ENCODE measurements around the gene SCUBE1. TPM values are rescaled to one million over a fixed set of nuclear protein-coding genes. Genes with fewer than 3 reads are reported as not detected.

Gene SCUBE1
- total RNA-seq, 1 donor from 2014 or later = 140 TPM

GRCh38 chr22:43234264-43234988 is 108.7 kb downstream of the SCUBE1 start:
- intact Hi-C loops (cut with DNase I) = no loop called here
- no peak for ATAC-seq

DNA sequence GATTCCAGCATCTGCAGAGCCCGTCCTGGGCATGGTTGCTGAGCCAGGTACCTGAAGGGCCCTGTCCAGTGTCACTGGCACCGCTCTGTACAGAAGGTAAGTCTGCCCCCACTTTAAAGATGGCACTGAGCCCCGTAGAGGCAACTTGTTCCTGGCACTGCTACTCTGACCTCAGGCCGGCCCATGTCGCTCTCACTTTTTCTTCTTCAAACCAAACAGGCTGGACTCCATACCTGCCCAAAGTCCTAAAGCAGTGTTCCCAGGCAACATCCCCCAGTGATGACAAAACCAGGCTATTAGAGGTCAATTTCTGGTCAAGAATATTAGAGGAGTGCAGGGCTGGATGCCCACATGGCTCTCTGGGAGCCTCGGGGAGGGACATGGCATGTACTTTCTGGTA is 109.6 kb downstream of the SCUBE1 start:
- ATAC-seq (no peak), DNase-seq (ENCODE audit: low spot score) (no peak)
- intact Hi-C loops (cut with DNase I) = no loop called here

More at GRCh38 chr22:43234264-43234988, 108.7 kb downstream of the SCUBE1 start:
- no peak for DNase-seq (ENCODE audit: low spot score)

DNA sequence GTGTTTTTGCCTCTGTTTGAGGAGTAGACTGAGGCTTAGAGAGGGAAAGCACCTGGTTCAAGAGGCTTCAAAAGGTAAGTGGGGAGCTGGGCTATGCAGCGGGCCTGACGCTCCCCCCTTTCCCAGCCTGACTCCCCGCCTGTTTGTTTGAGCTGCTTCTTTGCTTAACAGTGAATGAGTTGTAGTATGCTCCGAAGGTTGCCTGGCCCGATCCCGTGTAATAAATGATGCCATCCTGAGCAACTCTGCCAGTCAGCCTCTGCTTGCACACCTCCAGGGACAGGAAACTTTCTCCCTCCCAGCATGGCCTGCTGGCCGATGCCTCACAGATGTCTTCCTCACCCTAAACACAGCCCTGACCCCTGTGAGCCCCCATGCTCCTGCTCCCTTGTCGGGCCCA is 110.7 kb downstream of the SCUBE1 start:
- no peak for DNase-seq (ENCODE audit: low spot score)
- intact Hi-C loops (cut with DNase I) = no loop called here
- no peak for ATAC-seq

GRCh38 chr22:43231724-43232034 is 111.5 kb downstream of the SCUBE1 start:
- intact Hi-C loops (cut with DNase I) = no loop called here
- no peak for ATAC-seq

DNA sequence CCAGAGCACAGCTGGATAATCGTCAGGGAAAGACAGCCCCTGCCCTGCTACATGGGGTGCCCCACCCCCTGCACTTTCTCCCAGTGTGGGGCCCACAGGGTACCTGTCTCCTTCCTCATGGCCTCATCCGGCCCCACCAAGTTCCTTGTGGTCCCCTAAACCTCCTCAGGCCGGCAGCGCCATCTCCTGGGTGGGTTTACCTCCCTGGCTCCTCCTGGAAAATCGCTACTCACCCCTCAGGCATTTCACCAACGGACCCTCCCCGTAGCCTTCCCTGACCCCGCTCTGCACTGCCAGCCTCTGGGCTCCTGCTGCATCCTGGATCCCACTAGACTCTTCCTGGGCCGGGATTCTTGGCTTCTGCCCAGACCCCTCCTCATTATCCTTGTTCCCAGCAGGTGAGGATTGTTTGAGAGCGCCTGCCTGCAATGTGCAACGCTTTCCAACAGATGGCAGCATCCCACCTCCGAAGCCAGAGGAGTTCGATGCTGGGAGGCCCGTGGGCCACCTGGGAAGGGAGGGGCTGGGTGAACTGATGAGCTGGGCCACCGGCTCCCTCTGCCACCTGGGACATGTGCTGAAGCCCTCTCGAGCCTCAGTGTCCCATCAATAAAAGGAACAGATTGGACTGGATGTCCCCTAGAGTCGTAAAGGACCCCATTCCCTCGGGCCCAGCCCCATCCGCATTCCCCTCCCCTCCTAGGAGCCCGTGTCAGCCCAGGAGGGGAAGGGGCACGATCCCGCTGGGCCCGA is 112.0 kb downstream of the SCUBE1 start:
- DNase-seq (ENCODE audit: low spot score) = peak; percentile 72
- intact Hi-C loops (cut with DNase I) = no loop called here

More at GRCh38 chr22:43231724-43232034, 111.5 kb downstream of the SCUBE1 start:
- DNase-seq (ENCODE audit: low spot score) = no peak

DNA sequence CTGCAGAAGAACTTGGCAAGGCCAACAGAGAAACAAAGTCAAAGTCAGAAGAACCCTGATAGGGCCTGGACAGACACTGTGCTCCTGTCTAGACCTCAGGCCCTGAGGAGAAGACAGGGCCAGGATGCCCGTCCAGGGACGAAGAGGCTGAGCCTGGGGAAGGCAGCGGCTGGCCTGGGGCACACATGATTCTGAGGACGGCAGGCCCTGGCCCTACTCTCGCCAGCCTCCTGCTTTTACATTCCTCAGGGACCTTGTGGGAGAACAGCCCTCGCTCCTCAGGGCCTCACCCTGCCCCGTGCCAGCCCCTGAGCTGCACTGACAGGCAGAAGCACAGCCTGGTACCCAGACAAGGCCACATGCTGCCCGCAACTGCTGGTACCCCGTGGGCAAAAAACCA is 112.6 kb downstream of the SCUBE1 start:
- DNase-seq (ENCODE audit: low spot score) (no peak), ATAC-seq (no peak)
- intact Hi-C loops (cut with DNase I) = no loop called here

More for the DNA sequence above, 112.0 kb downstream of the SCUBE1 start:
- ATAC-seq = peak; percentile 33

DNA sequence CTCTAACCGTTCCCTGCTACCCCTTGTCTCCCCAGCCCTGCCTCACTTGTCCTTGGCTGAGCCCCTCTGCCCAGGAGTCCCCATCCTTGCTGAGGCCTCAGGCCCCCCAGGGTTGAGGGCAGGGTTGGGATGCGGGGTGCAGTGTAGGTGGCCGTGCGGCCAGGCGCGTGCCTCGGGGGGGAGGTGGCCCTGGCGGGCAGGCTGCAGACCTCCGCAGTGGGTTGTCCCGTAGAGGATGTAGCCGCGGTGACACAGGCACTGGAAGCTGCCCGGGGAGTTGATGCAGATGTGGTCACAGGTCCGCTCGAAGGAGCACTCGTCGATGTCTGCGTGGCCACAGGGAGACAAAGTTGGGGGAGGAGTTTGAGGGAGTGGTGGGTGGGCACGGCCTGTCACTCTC is 114.3 kb downstream of the SCUBE1 start:
- no peak for DNase-seq (ENCODE audit: low spot score)
- intact Hi-C loops (cut with DNase I) = no loop called here
- ATAC-seq = no peak

DNA sequence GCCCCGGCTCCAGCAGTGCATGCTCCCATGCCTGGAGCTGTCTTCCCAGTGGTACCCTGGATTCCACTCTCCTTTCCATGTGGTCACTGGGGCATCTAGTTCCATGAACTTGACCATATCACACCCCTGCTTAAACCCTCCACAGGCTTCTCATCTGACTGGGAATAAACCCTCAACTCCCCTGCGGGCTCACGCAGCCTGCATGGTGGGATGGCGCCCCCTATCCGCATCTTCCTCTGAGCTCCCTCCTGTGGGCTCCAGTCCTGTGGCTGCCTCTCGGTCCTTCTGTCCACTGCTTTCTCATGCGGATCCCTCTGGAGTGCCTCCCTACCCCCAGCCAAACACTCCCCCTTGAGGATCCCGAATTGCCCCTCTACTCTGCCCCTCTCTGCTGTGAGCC is 114.8 kb downstream of the SCUBE1 start:
- DNase-seq (ENCODE audit: low spot score) = no peak
- ATAC-seq = no peak
- intact Hi-C loops (cut with DNase I) = no loop called here

GRCh38 chr22:43227239-43227630 is 115.9 kb downstream of the SCUBE1 start:
- ATAC-seq (peak; percentile 60), DNase-seq (ENCODE audit: low spot score) (no peak)
- intact Hi-C loops (cut with DNase I) = no loop called here

- DNase-seq (ENCODE audit: low spot score) (no peak), ATAC-seq (peak; percentile 68)
- intact Hi-C loops (cut with DNase I) = no loop called here
Observed at GRCh38 chr22:43226377-43227238, 116.6 kb downstream of the SCUBE1 start.

DNA sequence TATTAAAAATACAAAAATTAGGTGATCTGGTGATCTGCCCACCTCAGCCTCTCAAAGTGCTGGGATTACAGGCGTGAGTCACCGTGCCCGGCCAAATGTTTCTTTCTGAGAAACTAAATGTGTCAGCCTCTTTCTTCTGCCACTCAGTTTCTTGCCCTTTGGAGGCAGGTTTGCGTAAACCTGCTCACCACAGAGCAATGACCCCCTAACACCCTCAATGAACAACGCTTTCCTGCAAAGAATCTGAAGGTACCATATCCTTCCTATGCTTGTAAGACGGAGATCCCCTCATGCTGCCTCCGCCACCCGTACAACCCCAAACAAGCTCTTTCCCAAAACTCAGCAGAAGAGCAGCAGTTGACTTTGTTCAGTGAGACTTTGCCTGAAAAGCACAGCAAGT is 117.6 kb downstream of the SCUBE1 start:
- DNase-seq (ENCODE audit: low spot score) = no peak
- intact Hi-C loops (cut with DNase I) = no loop called here
- no peak for ATAC-seq

DNA sequence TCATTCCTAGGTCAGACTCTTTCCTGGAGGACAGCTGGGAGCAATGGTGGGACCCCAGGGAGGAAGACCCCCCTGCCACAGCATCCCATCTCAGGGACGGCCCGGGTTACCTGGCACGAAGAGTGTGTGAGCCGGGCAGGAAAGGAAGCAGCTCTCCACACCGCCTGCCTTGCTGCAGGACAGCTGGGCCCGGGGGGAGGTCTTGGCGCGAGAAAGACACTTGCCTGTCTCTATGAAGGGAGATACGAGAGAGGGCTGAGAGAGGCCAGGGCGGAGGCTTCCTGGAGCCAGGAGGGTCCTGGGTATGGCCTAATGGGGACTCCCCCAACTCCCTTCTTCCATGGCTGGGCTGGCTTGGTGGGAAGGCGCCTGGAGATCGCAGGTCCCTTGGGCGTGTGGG is 120.2 kb downstream of the SCUBE1 start:
- intact Hi-C loops (cut with DNase I) = no loop called here
- DNase-seq (ENCODE audit: low spot score) (no peak), ATAC-seq (no peak)

DNA sequence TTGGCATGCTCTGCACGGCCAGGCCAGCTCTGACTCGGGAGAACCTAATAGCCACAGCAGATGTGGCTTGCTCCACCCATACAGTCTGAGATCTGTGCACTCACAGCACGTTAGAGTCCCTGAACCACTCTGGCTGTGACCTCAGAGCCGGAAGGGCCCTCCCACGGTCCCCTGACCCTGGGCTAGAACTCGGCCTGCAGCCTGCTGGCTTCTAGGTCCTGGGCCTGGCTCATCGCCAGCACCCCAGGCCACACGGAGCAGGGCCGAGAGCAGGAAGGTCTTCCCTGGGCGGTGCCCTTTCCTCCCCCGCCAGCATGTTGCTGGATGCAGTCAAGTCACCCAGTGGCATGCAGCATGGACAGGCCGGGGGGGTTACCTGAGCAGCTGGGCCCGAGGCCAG is 120.9 kb downstream of the SCUBE1 start:
- DNase-seq (ENCODE audit: low spot score) (no peak), ATAC-seq (peak; percentile 56)

DNA sequence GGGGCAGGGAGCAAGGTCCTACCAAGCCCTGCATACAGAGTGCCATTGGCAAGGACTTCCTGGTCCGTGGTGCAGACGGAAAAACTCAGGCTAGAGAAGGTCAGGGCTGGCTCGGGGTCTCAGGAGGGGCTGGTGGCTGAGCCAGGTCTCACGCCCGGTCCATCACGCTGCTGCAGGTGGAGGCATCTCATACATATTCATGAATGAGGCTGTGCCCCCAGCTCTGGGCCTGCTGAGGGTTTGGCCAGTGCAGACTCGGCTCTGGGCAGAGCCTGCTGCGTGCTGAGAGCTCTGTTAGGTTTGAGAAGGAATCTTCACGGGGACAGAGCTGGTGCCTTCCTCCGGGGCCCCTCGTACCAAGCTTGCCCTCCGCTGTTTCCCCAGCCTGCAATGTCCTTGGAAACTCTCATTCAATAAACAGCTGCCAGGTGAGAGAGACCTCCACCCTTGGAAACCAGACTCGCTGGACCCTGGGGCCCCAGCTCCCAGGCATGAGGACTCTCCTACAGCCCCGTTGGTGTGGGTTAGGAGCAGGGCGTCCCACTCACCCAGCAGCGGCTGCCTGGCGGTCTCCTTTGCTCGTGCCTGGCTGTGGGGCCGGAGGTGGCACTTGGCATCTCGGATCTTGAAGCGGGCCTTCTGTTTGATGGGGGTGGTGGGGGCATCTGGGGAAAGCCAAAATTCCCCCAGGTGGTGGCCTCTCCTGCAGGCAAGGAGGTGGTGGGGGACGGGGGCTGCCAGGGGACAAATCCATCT is 122.4 kb downstream of the SCUBE1 start:
- intact Hi-C loops (cut with DNase I) = no loop called here
- ATAC-seq (no peak), DNase-seq (ENCODE audit: low spot score) (no peak)

More for the DNA sequence above, 120.9 kb downstream of the SCUBE1 start:
- intact Hi-C loops (cut with DNase I) = no loop called here

- ATAC-seq (no peak), DNase-seq (ENCODE audit: low spot score) (no peak)
- intact Hi-C loops (cut with DNase I) = no loop called here
Observed at GRCh38 chr22:43218786-43219185, 124.4 kb downstream of the SCUBE1 start.

GRCh38 chr22:43217285-43218030 is 125.7 kb downstream of the SCUBE1 start:
- DNase-seq (ENCODE audit: low spot score) (no peak), ATAC-seq (no peak)
- intact Hi-C loops (cut with DNase I) = no loop called here

DNA sequence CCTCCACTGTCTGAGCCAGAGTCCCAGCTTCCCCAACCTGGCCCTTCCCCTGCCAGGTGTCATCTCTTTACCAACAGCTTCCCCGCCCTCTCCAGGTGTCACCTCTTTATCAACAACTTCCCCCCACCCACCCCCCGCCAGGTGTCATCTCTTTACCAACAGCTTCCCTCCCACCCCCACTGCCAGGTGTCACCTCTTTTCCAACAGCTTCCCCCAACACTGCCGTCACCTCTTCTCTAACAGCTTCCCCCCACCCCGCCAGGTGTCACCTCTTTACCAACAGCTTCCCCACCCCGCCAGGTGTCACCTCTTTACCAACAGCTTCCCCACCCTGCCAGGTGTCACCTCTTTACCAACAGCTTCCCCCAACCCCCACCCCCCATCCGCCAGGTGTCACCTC is 126.4 kb downstream of the SCUBE1 start:
- DNase-seq (ENCODE audit: low spot score) (no peak), ATAC-seq (no peak)
- intact Hi-C loops (cut with DNase I) = no loop called here

DNA sequence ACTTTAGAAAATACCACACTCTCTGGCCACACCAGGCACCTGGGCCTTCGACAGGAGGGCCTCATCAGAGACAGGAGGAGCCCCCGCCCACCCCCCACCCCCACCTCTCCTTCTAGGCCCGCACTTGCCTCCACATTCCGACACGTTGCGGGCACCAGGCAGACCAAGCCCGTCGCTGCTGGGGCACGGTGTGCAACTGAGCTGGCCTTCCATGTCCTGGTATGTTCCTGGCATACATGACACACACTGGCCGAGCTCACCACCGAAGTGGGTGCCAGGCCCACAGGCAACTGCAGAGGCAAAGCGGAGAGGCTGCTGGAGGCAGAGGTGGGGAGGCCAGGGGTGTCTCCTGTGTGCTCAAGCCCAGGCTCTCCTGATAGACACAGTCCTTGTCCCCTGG is 129.2 kb downstream of the SCUBE1 start:
- intact Hi-C loops (cut with DNase I) = no loop called here
- ATAC-seq (no peak), DNase-seq (ENCODE audit: low spot score) (no peak)
